Measurements from ENCODE around the gene FAM163A.

Gene FAM163A

GRCh38 chr1:179773264-179773663 lies 30.2 kb downstream of the FAM163A start:
- no peak for TF ChIP-seq CTCF (conservative IDR thresholded peaks at IDR 0.05; ENCODE audit: low read length)
- TF ChIP-seq EZH2phosphoT487 (IDR thresholded peaks at IDR 0.05; ENCODE audit: borderline replicate concordance): no peak
- Histone ChIP-seq H3K4me3 (ENCODE audit: low read length, poor library complexity, severe bottlenecking) (no peak overlapping the region), H3K9ac (ENCODE audit: low read depth, low read length, poor library complexity, severe bottlenecking) (no peak overlapping the region), H3K9me2 (replicated peaks; ENCODE audit: low read depth, low read length) (no peaks in the 10 kb centered on the region), H2AFZ (ENCODE audit: low read length) (no peak overlapping the region; the same call in 1 of the 2 replicates), H3K36me3 (ENCODE audit: insufficient read depth, low read length) (no peaks in the 10 kb centered on the region), H4K20me1 (ENCODE audit: insufficient read depth, low read length, poor library complexity, severe bottlenecking) (no peaks in the 10 kb centered on the region), H3K4me2 (ENCODE audit: low read depth, low read length, poor library complexity, severe bottlenecking) (no peak overlapping the region), H3K79me2 (ENCODE audit: insufficient read depth, low read length) (no peaks in the 10 kb centered on the region), H3F3A (ENCODE audit: low read depth) (no peaks in the 10 kb centered on the region), H3K9me3 (ENCODE audit: insufficient read depth, low read depth, low read length) (no peaks in the 10 kb centered on the region), H3K4me1 (ENCODE audit: insufficient read depth, low read length, poor library complexity, severe bottlenecking) (no peaks in the 10 kb centered on the region), H3K27me3 (ENCODE audit: insufficient read depth, low read length, poor library complexity, severe bottlenecking) (no peaks in the 10 kb centered on the region)

- Histone ChIP-seq H3K9me3 (ENCODE audit: insufficient read depth, low read depth, low read length) (no peaks in the 10 kb centered on the region), H3K27me3 (ENCODE audit: insufficient read depth, low read length, poor library complexity, severe bottlenecking) (no peaks in the 10 kb centered on the region), H3K4me1 (ENCODE audit: insufficient read depth, low read length, poor library complexity, severe bottlenecking) (no peaks in the 10 kb centered on the region), H3K9ac (ENCODE audit: low read depth, low read length, poor library complexity, severe bottlenecking) (no peak overlapping the region), H3K4me3 (ENCODE audit: low read length, poor library complexity, severe bottlenecking) (no peak overlapping the region), H3K36me3 (ENCODE audit: insufficient read depth, low read length) (no peaks in the 10 kb centered on the region), H3F3A (ENCODE audit: low read depth) (no peaks in the 10 kb centered on the region), H3K9me2 (replicated peaks; ENCODE audit: low read depth, low read length) (no peaks in the 10 kb centered on the region), H2AFZ (ENCODE audit: low read length) (peak overlapping the region; percentile 54; the same call in 1 of the 2 replicates), H3K4me2 (ENCODE audit: low read depth, low read length, poor library complexity, severe bottlenecking) (no peak overlapping the region), H3K79me2 (ENCODE audit: insufficient read depth, low read length) (no peaks in the 10 kb centered on the region), H4K20me1 (ENCODE audit: insufficient read depth, low read length, poor library complexity, severe bottlenecking) (no peaks in the 10 kb centered on the region)
- TF ChIP-seq CTCF (conservative IDR thresholded peaks at IDR 0.05; ENCODE audit: low read length) (no peak), EZH2phosphoT487 (IDR thresholded peaks at IDR 0.05; ENCODE audit: borderline replicate concordance) (no peak)
Measured at GRCh38 chr1:179774000-179774399, 30.9 kb downstream of the FAM163A start.

- H3K27me3 ChIP-seq (ENCODE audit: insufficient read depth, low read length, poor library complexity, severe bottlenecking): no peaks in the 10 kb centered on the region
- no peak overlapping the region for H3K9ac ChIP-seq (ENCODE audit: low read depth, low read length, poor library complexity, severe bottlenecking)
- H3K36me3 ChIP-seq (ENCODE audit: insufficient read depth, low read length): no peaks in the 10 kb centered on the region
- H4K20me1 ChIP-seq (ENCODE audit: insufficient read depth, low read length, poor library complexity, severe bottlenecking): no peaks in the 10 kb centered on the region
- H3K79me2 ChIP-seq (ENCODE audit: insufficient read depth, low read length): no peaks in the 10 kb centered on the region
- no peak for TF ChIP-seq CTCF (conservative IDR thresholded peaks at IDR 0.05; ENCODE audit: low read length)
- no peak for TF ChIP-seq EZH2phosphoT487 (IDR thresholded peaks at IDR 0.05; ENCODE audit: borderline replicate concordance)
- H2AFZ ChIP-seq (ENCODE audit: low read length): peak overlapping the region; percentile 54
- H3K9me3 ChIP-seq (ENCODE audit: insufficient read depth, low read depth, low read length): no peaks in the 10 kb centered on the region
- H3K4me1 ChIP-seq (ENCODE audit: insufficient read depth, low read length, poor library complexity, severe bottlenecking): no peaks in the 10 kb centered on the region
- H3K4me2 ChIP-seq (ENCODE audit: low read depth, low read length, poor library complexity, severe bottlenecking): peak overlapping the region; percentile 15
- H3K9me2 ChIP-seq (replicated peaks; ENCODE audit: low read depth, low read length): no peaks in the 10 kb centered on the region
- H3F3A ChIP-seq (ENCODE audit: low read depth): no peaks in the 10 kb centered on the region
- H3K4me3 ChIP-seq (ENCODE audit: low read length, poor library complexity, severe bottlenecking): no peak overlapping the region
Measured at GRCh38 chr1:179774566-179774965, 31.5 kb downstream of the FAM163A start.
